CD14-positive monocyte (primary cell): ENCODE measurements around the gene SLC24A4. TPM values are rescaled to one million over a fixed set of nuclear protein-coding genes. Genes with fewer than 3 reads are reported as not detected.

ENCODE experiments used
- DNase-seq, 3 donors: peaks; one replicate each; pipeline ENCODE4 v3.0.0-alpha.2; 2011 to 2022
- H2AFZ ChIP-seq: 2 replicates; pipeline ENCODE4 v1.6.0; 2012; ENCODE audit warnings: mild to moderate bottlenecking, low read depth, low read length, inconsistent platforms; ENCODE audit not compliant: insufficient read depth, poor library complexity, severe bottlenecking
- H3K27ac ChIP-seq, 2 donors: 1 replicate in 1 of 2; 2 replicates in 1 of 2; pipeline ENCODE4 v1.5.1; 2012 to 2013; ENCODE audit warnings: low read length in 2 of 2, control low read depth in 1 of 2, inconsistent platforms in 1 of 2, low read depth in 1 of 2, mild to moderate bottlenecking in 1 of 2
- H3K27me3 ChIP-seq, 2 donors: one replicate each; pipeline versions ENCODE4 v1.6.0 to v1.6.1; 2011 to 2013; ENCODE audit warnings: low read length in 2 of 2; ENCODE audit not compliant: control insufficient read depth in 2 of 2, insufficient read depth in 2 of 2
- H3K36me3 ChIP-seq, 2 donors: replicated peaks in 1 of 2; 1 replicate in 1 of 2; 2 replicates in 1 of 2; pipeline versions ENCODE4 v1.5.1 to v1.6.1; 2012 to 2013; ENCODE audit warnings: low read length in 2 of 2, control low read depth in 1 of 2, inconsistent platforms in 1 of 2, mild to moderate bottlenecking in 1 of 2; ENCODE audit not compliant: insufficient read depth in 2 of 2, control insufficient read depth in 1 of 2
- H3K4me1 ChIP-seq, 2 donors: 1 replicate in 1 of 2; 2 replicates in 1 of 2; pipeline versions ENCODE4 v1.5.1 to v1.6.1; 2012 to 2013; ENCODE audit warnings: low read length in 2 of 2, control low read depth in 1 of 2, inconsistent platforms in 1 of 2, mild to moderate bottlenecking in 1 of 2, moderate library complexity in 1 of 2; ENCODE audit not compliant: insufficient read depth in 2 of 2, control insufficient read depth in 1 of 2
- H3K4me2 ChIP-seq: replicated peaks from 2 replicates; pipeline ENCODE3; 2012; ENCODE audit warnings: low read length, moderate library complexity, mild to moderate bottlenecking; ENCODE audit not compliant: poor library complexity, severe bottlenecking; ENCODE audit errors: extremely low read depth
- H3K4me3 ChIP-seq, 3 experiments: fragments of 200-600 bp in 1 of 3; sonication (generic) in 1 of 3; replicated peaks in 1 of 3; 1 replicate in 2 of 3; 2 replicates in 1 of 3; pipeline ENCODE4 v1.5.1; 2011 to 2013; ENCODE audit warnings: low read length in 3 of 3, mild to moderate bottlenecking in 3 of 3, control low read depth in 2 of 3, low read depth in 2 of 3, inconsistent platforms in 1 of 3, moderate library complexity in 1 of 3
- H3K79me2 ChIP-seq: 2 replicates; pipeline ENCODE4 v1.6.0; 2012; ENCODE audit warnings: mild to moderate bottlenecking, control low read depth, inconsistent platforms, low read length, moderate library complexity; ENCODE audit not compliant: insufficient read depth
- H3K9ac ChIP-seq: 2 replicates; pipeline ENCODE4 v1.6.0; 2017; ENCODE audit warnings: low read length, mild to moderate bottlenecking; ENCODE audit not compliant: insufficient read depth, poor library complexity, severe bottlenecking
- H3K9me3 ChIP-seq, 2 donors: replicated peaks in 1 of 2; 1 replicate in 1 of 2; 2 replicates in 1 of 2; pipeline versions ENCODE4 v1.5.1 to v1.6.1; 2012 to 2013; ENCODE audit warnings: low read length in 2 of 2, control low read depth in 1 of 2; ENCODE audit not compliant: control insufficient read depth in 1 of 2, insufficient read depth in 1 of 2
- H4K20me1 ChIP-seq: 2 replicates; pipeline ENCODE4 v1.6.0; 2012; ENCODE audit warnings: mild to moderate bottlenecking, low read length, control low read depth, moderate library complexity; ENCODE audit not compliant: insufficient read depth
- H3K27ac Mint-ChIP-seq, 7 donors: one replicate each; pipeline ENCODE4 v1.8.0; 2020; ENCODE audit warnings: mild to moderate bottlenecking in 7 of 7, mixed read lengths in 7 of 7, moderate library complexity in 6 of 7, inconsistent platforms in 2 of 7
- H3K27me3 Mint-ChIP-seq, 3 donors: one replicate each; pipeline ENCODE4 v1.8.0; 2021 to 2022; ENCODE audit warnings: low read depth in 3 of 3, mild to moderate bottlenecking in 3 of 3, mixed read lengths in 3 of 3, moderate library complexity in 3 of 3, inconsistent platforms in 1 of 3
- H3K36me3 Mint-ChIP-seq, 2 donors: one replicate each; pipeline ENCODE4 v1.8.0; 2020; ENCODE audit warnings: mixed read lengths in 2 of 2, inconsistent platforms in 1 of 2, mild to moderate bottlenecking in 1 of 2
- H3K4me1 Mint-ChIP-seq: one replicate; pipeline ENCODE4 v1.8.0; 2020; ENCODE audit warnings: mild to moderate bottlenecking, mixed read lengths
- H3K4me3 Mint-ChIP-seq, 2 donors: one replicate each; pipeline ENCODE4 v1.8.0; 2020; ENCODE audit warnings: mild to moderate bottlenecking in 2 of 2, mixed read lengths in 2 of 2, moderate library complexity in 1 of 2
- H3K9me3 Mint-ChIP-seq, 7 donors: one replicate each; pipeline ENCODE4 v1.8.0; 2020 to 2022; ENCODE audit warnings: mixed read lengths in 7 of 7, mild to moderate bottlenecking in 6 of 7, moderate library complexity in 6 of 7, inconsistent platforms in 2 of 7
- CTCF ChIP-seq: fragments of 200-600 bp; IDR thresholded peaks from one replicate; pipeline ENCODE4 v1.8.0; 2022; ENCODE audit warnings: antibody characterized with exemption, mild to moderate bottlenecking
- WGBS: methylation state at CpG from one replicate; pipeline ENCODE4 v1.1.5; 2013; ENCODE audit warnings: missing lambda C conversion rate; ENCODE audit not compliant: insufficient coverage; 5-methylcytosine and 5-hydroxymethylcytosine counted together
- intact Hi-C, 2 donors: fragments of 100-400 bp; cut with micrococcal nuclease; formaldehyde crosslinking; loops; one replicate each; pipeline versions ENCODE4 v1.15.0 to v1.15.1; 2023
- polyA plus RNA-seq, 3 donors: library from polyadenylated mRNA; depleted of rRNA in 1 of 3; unstranded in 2 of 3; stranded (reverse) in 1 of 3; fragments of 300-500 nt in 2 of 3; fragments of >200 nt in 1 of 3; fragmentation: Illumina TruSeq in 2 of 3; gene quantifications; 1 replicate in 2 of 3; 2 replicates in 1 of 3; pipeline ENCODE4 v1.2.3, GENCODE V29; 2012 to 2021

Gene SLC24A4
- polyA plus RNA-seq, 3 donors, result 20.0 to 41.9 (median 26.5) TPM

GRCh38 chr14:92437309-92437708, 114.3 kb downstream of the SLC24A4 start:
- WGBS, result 84% methylated on average over 5 of the region's 5 CpGs
- peak overlapping the region in 2 of 7 donors; percentile 26 to 44 for H3K27ac Mint-ChIP-seq
- Histone ChIP-seq H2AFZ (no peak overlapping the region), H4K20me1 (no peaks in the 10 kb centered on the region), H3K9ac (no peak overlapping the region), H3K27ac (no peak overlapping the region), H3K79me2 (no peaks in the 10 kb centered on the region), H3K9me3 (peaks cover 0 to 9% of the 10 kb centered on the region in 2 donors), H3K4me2 (no peak overlapping the region), H3K36me3 (no peaks in the 10 kb centered on the region), H3K4me1 (peaks cover 17 to 23% of the 10 kb centered on the region in 2 donors), H3K27me3 (no peaks in the 10 kb centered on the region), H3K4me3 (no peak overlapping the region)
- H3K36me3 Mint-ChIP-seq, result peaks cover 22 to 52% of the 10 kb centered on the region in 2 donors
- H3K4me3 Mint-ChIP-seq, result no peak overlapping the region
- peaks cover 6 to 18% (median 9%) of the 10 kb centered on the region in 7 donors for H3K9me3 Mint-ChIP-seq
- peaks cover 28% of the 10 kb centered on the region for H3K4me1 Mint-ChIP-seq
- no peak for DNase-seq
- H3K27me3 Mint-ChIP-seq, result peaks cover 2 to 10% (median 4%) of the 10 kb centered on the region in 3 donors
- intact Hi-C loops, result no loop called here
- no peak for TF ChIP-seq CTCF

GRCh38 chr14:92437729-92438285, 114.8 kb downstream of the SLC24A4 start:
- peaks cover 6 to 15% (median 9%) of the 10 kb centered on the region in 7 donors for H3K9me3 Mint-ChIP-seq
- Histone ChIP-seq H3K4me3 (no peak overlapping the region), H3K27ac (no peak overlapping the region), H2AFZ (no peak overlapping the region), H3K9me3 (peaks cover 0 to 9% of the 10 kb centered on the region in 2 donors), H3K79me2 (no peaks in the 10 kb centered on the region), H3K4me1 (peaks cover 22 to 28% of the 10 kb centered on the region in 2 donors), H3K4me2 (no peak overlapping the region), H4K20me1 (no peaks in the 10 kb centered on the region), H3K27me3 (no peaks in the 10 kb centered on the region), H3K36me3 (no peaks in the 10 kb centered on the region), H3K9ac (no peak overlapping the region)
- H3K4me3 Mint-ChIP-seq, result no peak overlapping the region
- intact Hi-C loops, result no loop called here
- DNase-seq, result no peak
- TF ChIP-seq CTCF, result no peak
- H3K4me1 Mint-ChIP-seq, result peaks cover 33% of the 10 kb centered on the region
- WGBS, result 88% methylated on average over 7 of the region's 12 CpGs
- peak overlapping the region in 1 of 7 donors; percentile 8 for H3K27ac Mint-ChIP-seq
- H3K27me3 Mint-ChIP-seq, result peaks cover 2 to 10% (median 4%) of the 10 kb centered on the region in 3 donors
- peaks cover 23 to 49% of the 10 kb centered on the region in 2 donors for H3K36me3 Mint-ChIP-seq
